ENCODE data around the gene NAA20. TPM values are rescaled to one million over a fixed set of nuclear protein-coding genes. Genes with fewer than 3 reads are reported as not detected.

Gene NAA20
- total RNA-seq, 1 experiment from 2014 or later, result 31.0 TPM

GRCh38 chr20:19986419-19986818 lies 30.7 kb upstream of the NAA20 start:
- DNase-seq, result no peak
- Mint-ChIP-seq H3K4me3 (ENCODE audit: low read depth, unreplicated experiment) (no peak overlapping the region), H3K9me3 (ENCODE audit: low read depth, unreplicated experiment) (no peaks in the 10 kb centered on the region), H3K27ac (ENCODE audit: unreplicated experiment) (no peak overlapping the region), H3K4me1 (ENCODE audit: low read depth, unreplicated experiment) (peaks cover 8% of the 10 kb centered on the region), H3K36me3 (ENCODE audit: insufficient read depth, unreplicated experiment) (no peaks in the 10 kb centered on the region), H3K27me3 (ENCODE audit: unreplicated experiment) (no peaks in the 10 kb centered on the region)
- CTCF ChIA-PET, result no interaction called here
- intact Hi-C loops (cut with micrococcal nuclease; ENCODE audit: unreplicated experiment), result no loop called here
- TF ChIP-seq, protein P1, sequence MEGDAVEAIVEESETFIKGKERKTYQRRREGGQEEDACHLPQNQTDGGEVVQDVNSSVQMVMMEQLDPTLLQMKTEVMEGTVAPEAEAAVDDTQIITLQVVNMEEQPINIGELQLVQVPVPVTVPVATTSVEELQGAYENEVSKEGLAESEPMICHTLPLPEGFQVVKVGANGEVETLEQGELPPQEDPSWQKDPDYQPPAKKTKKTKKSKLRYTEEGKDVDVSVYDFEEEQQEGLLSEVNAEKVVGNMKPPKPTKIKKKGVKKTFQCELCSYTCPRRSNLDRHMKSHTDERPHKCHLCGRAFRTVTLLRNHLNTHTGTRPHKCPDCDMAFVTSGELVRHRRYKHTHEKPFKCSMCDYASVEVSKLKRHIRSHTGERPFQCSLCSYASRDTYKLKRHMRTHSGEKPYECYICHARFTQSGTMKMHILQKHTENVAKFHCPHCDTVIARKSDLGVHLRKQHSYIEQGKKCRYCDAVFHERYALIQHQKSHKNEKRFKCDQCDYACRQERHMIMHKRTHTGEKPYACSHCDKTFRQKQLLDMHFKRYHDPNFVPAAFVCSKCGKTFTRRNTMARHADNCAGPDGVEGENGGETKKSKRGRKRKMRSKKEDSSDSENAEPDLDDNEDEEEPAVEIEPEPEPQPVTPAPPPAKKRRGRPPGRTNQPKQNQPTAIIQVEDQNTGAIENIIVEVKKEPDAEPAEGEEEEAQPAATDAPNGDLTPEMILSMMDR (IDR thresholded peaks at IDR 0.05; ENCODE audit: unreplicated experiment), result no peak
- BruUV-seq (replicated peaks), result no TSS peak

- Mint-ChIP-seq H3K27ac (ENCODE audit: unreplicated experiment) (no peak overlapping the region), H3K9me3 (ENCODE audit: low read depth, unreplicated experiment) (no peaks in the 10 kb centered on the region), H3K27me3 (ENCODE audit: unreplicated experiment) (no peaks in the 10 kb centered on the region), H3K4me1 (ENCODE audit: low read depth, unreplicated experiment) (peaks cover 8% of the 10 kb centered on the region), H3K36me3 (ENCODE audit: insufficient read depth, unreplicated experiment) (no peaks in the 10 kb centered on the region), H3K4me3 (ENCODE audit: low read depth, unreplicated experiment) (no peak overlapping the region)
- DNase-seq, result no peak
- intact Hi-C loops (cut with micrococcal nuclease; ENCODE audit: unreplicated experiment), result no loop called here
- CTCF ChIA-PET, result no interaction called here
- BruUV-seq (replicated peaks), result no TSS peak
- TF ChIP-seq, protein P1 (IDR thresholded peaks at IDR 0.05; ENCODE audit: unreplicated experiment), result no peak
Measured at GRCh38 chr20:19987046-19987445, 30.1 kb upstream of the NAA20 start.

DNA sequence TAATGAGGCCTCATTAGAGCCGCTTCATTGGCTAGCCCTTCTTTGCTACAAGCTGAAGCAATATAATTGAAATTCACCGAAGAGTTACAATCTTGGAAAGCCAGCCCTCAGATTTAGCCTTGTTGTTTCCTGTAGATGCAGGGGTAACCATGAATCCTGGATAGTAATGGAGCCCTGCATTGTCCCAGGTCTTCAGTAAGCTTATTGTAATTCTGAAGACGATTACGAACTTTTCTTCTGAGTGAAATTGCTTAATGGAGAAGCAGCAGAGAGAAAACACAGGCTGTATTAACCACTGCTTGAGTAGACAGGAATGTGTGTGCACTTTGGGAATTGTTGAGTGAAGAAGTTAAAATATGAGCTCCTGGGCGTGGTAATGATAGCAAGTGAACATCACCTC lies 26.3 kb upstream of the NAA20 start:
- BruUV-seq (replicated peaks), result no TSS peak
- DNase-seq, result no peak
- TF ChIP-seq, protein P1 (IDR thresholded peaks at IDR 0.05; ENCODE audit: unreplicated experiment), result no peak
- CTCF ChIA-PET, result no interaction called here
- no peaks in the 10 kb centered on the region for H3K36me3 Mint-ChIP-seq (ENCODE audit: insufficient read depth, unreplicated experiment)
- intact Hi-C loops (cut with micrococcal nuclease; ENCODE audit: unreplicated experiment), result loop anchor here (10.0 kb wide), 1 partner anchor 296 kb away; no protein-coding TSS in a partner anchor
- H3K27ac Mint-ChIP-seq (ENCODE audit: unreplicated experiment), result no peak overlapping the region
- H3K9me3 Mint-ChIP-seq (ENCODE audit: low read depth, unreplicated experiment), result no peaks in the 10 kb centered on the region
- no peaks in the 10 kb centered on the region for H3K27me3 Mint-ChIP-seq (ENCODE audit: unreplicated experiment)
- H3K4me1 Mint-ChIP-seq (ENCODE audit: low read depth, unreplicated experiment), result peaks cover 16% of the 10 kb centered on the region
- no peak overlapping the region for H3K4me3 Mint-ChIP-seq (ENCODE audit: low read depth, unreplicated experiment)

GRCh38 chr20:19991308-19991707 lies 25.9 kb upstream of the NAA20 start:
- DNase-seq, result no peak
- H3K9me3 Mint-ChIP-seq (ENCODE audit: low read depth, unreplicated experiment), result no peaks in the 10 kb centered on the region
- no peaks in the 10 kb centered on the region for H3K36me3 Mint-ChIP-seq (ENCODE audit: insufficient read depth, unreplicated experiment)
- intact Hi-C loops (cut with micrococcal nuclease; ENCODE audit: unreplicated experiment), result loop anchor here (10.0 kb wide), 1 partner anchor 297 kb away; no protein-coding TSS in a partner anchor
- no TSS peak for BruUV-seq (replicated peaks)
- no peak overlapping the region for H3K27ac Mint-ChIP-seq (ENCODE audit: unreplicated experiment)
- H3K4me3 Mint-ChIP-seq (ENCODE audit: low read depth, unreplicated experiment), result no peak overlapping the region
- H3K4me1 Mint-ChIP-seq (ENCODE audit: low read depth, unreplicated experiment), result peaks cover 16% of the 10 kb centered on the region
- CTCF ChIA-PET, result no interaction called here
- no peaks in the 10 kb centered on the region for H3K27me3 Mint-ChIP-seq (ENCODE audit: unreplicated experiment)
- TF ChIP-seq, protein P1 (IDR thresholded peaks at IDR 0.05; ENCODE audit: unreplicated experiment), result no peak

All from Calu3 (cell line).